ENCODE results near the gene BTBD9. TPM values are rescaled to one million over a fixed set of nuclear protein-coding genes. Genes with fewer than 3 reads are reported as not detected.

BTBD9 gene
- total RNA-seq, 1 experiment from 2014 or later = 12.5 TPM

- intact Hi-C loops (cut with micrococcal nuclease) = loop anchor here (5.0 to 10.0 kb wide), 2 partner anchors 99 to 181 kb away; no protein-coding TSS in a partner anchor
- Mint-ChIP-seq H3K9me3 (ENCODE audit: unreplicated experiment) (no peaks in the 10 kb centered on the region), H3K27ac (ENCODE audit: low read depth, unreplicated experiment) (no peak overlapping the region), H3K36me3 (ENCODE audit: insufficient read depth, unreplicated experiment) (peaks cover 28% of the 10 kb centered on the region), H3K27me3 (ENCODE audit: insufficient read depth, unreplicated experiment) (no peaks in the 10 kb centered on the region), H3K4me3 (ENCODE audit: unreplicated experiment) (no peak overlapping the region), H3K4me1 (ENCODE audit: insufficient read depth, unreplicated experiment) (no peaks in the 10 kb centered on the region)
- ChIA-PET POLR2A (interaction anchor here (0.5 to 1.1 kb wide), 2 partner anchors 11 to 562 kb away, joined by 3 to 4 read pairs; no protein-coding TSS in a partner anchor), CTCF (interaction anchor here (0.5 to 1.7 kb wide), 4 partner anchors 10 to 1365 kb away, joined by 3 to 8 read pairs (median 4); no protein-coding TSS in a partner anchor)
- TF ChIP-seq CTCF (IDR thresholded peaks at IDR 0.05; ENCODE audit: unreplicated experiment) = no peak
- no peak for DNase-seq (ENCODE audit: unreplicated experiment)
- no TSS peak for BruUV-seq (replicated peaks)
Measured at GRCh38 chr6:38673397-38674165, 33.9 kb upstream of the BTBD9 start.

- TF ChIP-seq CTCF (IDR thresholded peaks at IDR 0.05; ENCODE audit: unreplicated experiment) = peak; percentile 67
Measured at GRCh38 chr6:38671885-38672467, 32.2 kb upstream of the BTBD9 start.

GRCh38 chr6:38658418-38659167, 18.9 kb upstream of the BTBD9 start:
- ChIA-PET POLR2A (no interaction called here), CTCF (no interaction called here)
- Mint-ChIP-seq H3K4me1 (ENCODE audit: insufficient read depth, unreplicated experiment) (peaks cover 5% of the 10 kb centered on the region), H3K27me3 (ENCODE audit: insufficient read depth, unreplicated experiment) (no peaks in the 10 kb centered on the region), H3K27ac (ENCODE audit: low read depth, unreplicated experiment) (no peak overlapping the region), H3K9me3 (ENCODE audit: unreplicated experiment) (no peaks in the 10 kb centered on the region), H3K36me3 (ENCODE audit: insufficient read depth, unreplicated experiment) (no peaks in the 10 kb centered on the region), H3K4me3 (ENCODE audit: unreplicated experiment) (no peak overlapping the region)
- BruUV-seq (replicated peaks) = no TSS peak
- no peak for TF ChIP-seq CTCF (IDR thresholded peaks at IDR 0.05; ENCODE audit: unreplicated experiment)
- intact Hi-C loops (cut with micrococcal nuclease) = no loop called here
- DNase-seq (ENCODE audit: unreplicated experiment) = no peak

More at GRCh38 chr6:38671885-38672467, 32.2 kb upstream of the BTBD9 start:
- intact Hi-C loops (cut with micrococcal nuclease) = loop anchor here (5.0 to 10.0 kb wide), 2 partner anchors 97 to 180 kb away; no protein-coding TSS in a partner anchor
- Mint-ChIP-seq H3K4me1 (ENCODE audit: insufficient read depth, unreplicated experiment) (no peaks in the 10 kb centered on the region), H3K27ac (ENCODE audit: low read depth, unreplicated experiment) (no peak overlapping the region), H3K9me3 (ENCODE audit: unreplicated experiment) (no peaks in the 10 kb centered on the region), H3K27me3 (ENCODE audit: insufficient read depth, unreplicated experiment) (no peaks in the 10 kb centered on the region), H3K36me3 (ENCODE audit: insufficient read depth, unreplicated experiment) (peaks cover 15% of the 10 kb centered on the region), H3K4me3 (ENCODE audit: unreplicated experiment) (no peak overlapping the region)
- ChIA-PET POLR2A (interaction anchor here (1.1 kb wide), 1 partner anchor 12 kb away, joined by 4 read pairs; no protein-coding TSS in a partner anchor), CTCF (interaction anchor here (0.7 to 1.7 kb wide), 3 partner anchors 8 to 82 kb away, joined by 3 to 8 read pairs (median 4); no protein-coding TSS in a partner anchor)
- BruUV-seq (replicated peaks) = no TSS peak
- DNase-seq (ENCODE audit: unreplicated experiment) = peak; percentile 60

- Mint-ChIP-seq H3K4me3 (ENCODE audit: unreplicated experiment) (no peak overlapping the region), H3K27me3 (ENCODE audit: insufficient read depth, unreplicated experiment) (no peaks in the 10 kb centered on the region), H3K9me3 (ENCODE audit: unreplicated experiment) (no peaks in the 10 kb centered on the region), H3K27ac (ENCODE audit: low read depth, unreplicated experiment) (no peak overlapping the region), H3K4me1 (ENCODE audit: insufficient read depth, unreplicated experiment) (peaks cover 5% of the 10 kb centered on the region), H3K36me3 (ENCODE audit: insufficient read depth, unreplicated experiment) (no peaks in the 10 kb centered on the region)
- ChIA-PET CTCF (no interaction called here), POLR2A (no interaction called here)
- no TSS peak for BruUV-seq (replicated peaks)
- intact Hi-C loops (cut with micrococcal nuclease) = no loop called here
- DNase-seq (ENCODE audit: unreplicated experiment) = no peak
- TF ChIP-seq CTCF (IDR thresholded peaks at IDR 0.05; ENCODE audit: unreplicated experiment) = no peak
Measured at GRCh38 chr6:38656896-38657295, 17.2 kb upstream of the BTBD9 start.
